OCI-LY3 (cell line): ENCODE data around the gene ILDR2.

ENCODE experiments used
- H2AFZ ChIP-seq: fragments of 200-600, 300-600 bp; shearing (Covaris generic); 2 replicates; pipeline ENCODE4 v1.6.0; 2014; ENCODE audit warnings: antibody characterized with exemption, low read depth, low read length
- H3K27ac ChIP-seq: fragments of 200-600, 300-600 bp; sonication (generic); 2 replicates; pipeline ENCODE4 v1.5.1; 2014; ENCODE audit warnings: mild to moderate bottlenecking, low read length, moderate library complexity, mixed read lengths
- H3K27me3 ChIP-seq: fragments of 200-600, 300-600 bp; sonication (generic); 2 replicates; pipeline ENCODE4 v1.6.1; 2014; ENCODE audit warnings: low read depth, low read length, mixed read lengths
- H3K36me3 ChIP-seq: fragments of 200-600, 300-600 bp; sonication (generic); replicated peaks from 2 replicates; pipeline ENCODE3; 2014; ENCODE audit warnings: low read depth, low read length, mixed read lengths
- H3K4me1 ChIP-seq: fragments of 300-600, 200-600 bp; sonication (generic); 2 replicates; pipeline ENCODE4 v1.6.1; 2014; ENCODE audit warnings: low read length, mixed read lengths
- H3K4me2 ChIP-seq: fragments of 200-600, 300-600 bp; sonication (generic); 2 replicates; pipeline ENCODE4 v1.6.1; 2014; ENCODE audit warnings: low read length, mixed read lengths
- H3K4me3 ChIP-seq: fragments of 300-600, 200-600 bp; sonication (generic); 2 replicates; pipeline ENCODE4 v1.5.1; 2014; ENCODE audit warnings: antibody characterized with exemption, mild to moderate bottlenecking, low read length, moderate library complexity
- H3K79me2 ChIP-seq: fragments of 300-600, 200-600 bp; shearing (Covaris generic); 2 replicates; pipeline ENCODE4 v1.6.1; 2014; ENCODE audit warnings: mild to moderate bottlenecking, low read length, mixed read lengths
- H3K9ac ChIP-seq: fragments of 300-600, 200-600 bp; shearing (Covaris generic); 2 replicates; pipeline ENCODE4 v1.6.0; 2014; ENCODE audit warnings: mild to moderate bottlenecking, low read length, moderate library complexity
- H3K9me3 ChIP-seq: fragments of 200-600, 300-600 bp; shearing (Covaris generic); 2 replicates; pipeline ENCODE4 v1.6.1; 2014; ENCODE audit warnings: low read length, mixed read lengths; ENCODE audit not compliant: insufficient read depth
- H4K20me1 ChIP-seq: fragments of 200-600, 300-600 bp; sonication (generic); 2 replicates; pipeline ENCODE4 v1.6.1; 2016; ENCODE audit warnings: low read length, mixed read lengths; ENCODE audit not compliant: insufficient read depth
- EZH2phosphoT487 ChIP-seq: fragments of 200-600 bp; shearing (Covaris generic); IDR thresholded peaks from 2 replicates; pipeline ENCODE4 v1.6.1; 2018; ENCODE audit warnings: antibody characterized with exemption, mixed run types, low read depth
- TF ChIP-seq, protein P1 (sequence below): fragments of 200-600, 300-600 bp; sonication (generic); IDR thresholded peaks from 2 replicates; pipeline ENCODE4 v1.5.1; 2014; ENCODE audit warnings: antibody characterized with exemption, low read length, low read depth

The ILDR2 gene

DNA sequence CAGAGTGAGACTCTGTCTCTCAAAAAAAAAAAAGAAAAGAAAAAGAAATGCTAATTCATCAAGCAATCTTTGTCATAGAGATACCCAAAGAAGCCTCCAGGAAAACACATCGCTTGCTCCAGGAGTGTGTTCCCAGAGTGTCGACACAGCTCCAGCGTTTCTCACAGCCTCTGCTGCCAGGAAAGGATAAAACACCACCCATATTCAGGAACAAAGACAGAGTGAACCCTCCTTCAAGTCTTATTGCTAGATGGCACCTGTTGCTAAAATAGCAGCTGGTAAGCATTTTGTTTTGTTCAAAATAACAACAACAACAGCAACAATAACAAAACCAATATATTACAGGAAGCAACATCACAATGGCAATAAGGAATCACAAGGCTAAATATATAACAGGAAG, 3.1 kb downstream of the ILDR2 start:
- peaks cover 23% of the 10 kb centered on the region for H3K4me1 ChIP-seq
- no peaks in the 10 kb centered on the region for H3K36me3 ChIP-seq
- no peaks in the 10 kb centered on the region for H3K9me3 ChIP-seq
- H3K79me2 ChIP-seq = no peaks in the 10 kb centered on the region
- TF ChIP-seq, protein P1, sequence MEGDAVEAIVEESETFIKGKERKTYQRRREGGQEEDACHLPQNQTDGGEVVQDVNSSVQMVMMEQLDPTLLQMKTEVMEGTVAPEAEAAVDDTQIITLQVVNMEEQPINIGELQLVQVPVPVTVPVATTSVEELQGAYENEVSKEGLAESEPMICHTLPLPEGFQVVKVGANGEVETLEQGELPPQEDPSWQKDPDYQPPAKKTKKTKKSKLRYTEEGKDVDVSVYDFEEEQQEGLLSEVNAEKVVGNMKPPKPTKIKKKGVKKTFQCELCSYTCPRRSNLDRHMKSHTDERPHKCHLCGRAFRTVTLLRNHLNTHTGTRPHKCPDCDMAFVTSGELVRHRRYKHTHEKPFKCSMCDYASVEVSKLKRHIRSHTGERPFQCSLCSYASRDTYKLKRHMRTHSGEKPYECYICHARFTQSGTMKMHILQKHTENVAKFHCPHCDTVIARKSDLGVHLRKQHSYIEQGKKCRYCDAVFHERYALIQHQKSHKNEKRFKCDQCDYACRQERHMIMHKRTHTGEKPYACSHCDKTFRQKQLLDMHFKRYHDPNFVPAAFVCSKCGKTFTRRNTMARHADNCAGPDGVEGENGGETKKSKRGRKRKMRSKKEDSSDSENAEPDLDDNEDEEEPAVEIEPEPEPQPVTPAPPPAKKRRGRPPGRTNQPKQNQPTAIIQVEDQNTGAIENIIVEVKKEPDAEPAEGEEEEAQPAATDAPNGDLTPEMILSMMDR = no peak
- no peak for TF ChIP-seq EZH2phosphoT487
- H3K4me2 ChIP-seq = no peak overlapping the region
- H3K27me3 ChIP-seq = peaks cover 65% of the 10 kb centered on the region
- H4K20me1 ChIP-seq = no peaks in the 10 kb centered on the region
- no peak overlapping the region for H3K4me3 ChIP-seq
- H3K9ac ChIP-seq = no peak overlapping the region
- no peak overlapping the region for H2AFZ ChIP-seq
- no peak overlapping the region for H3K27ac ChIP-seq

DNA sequence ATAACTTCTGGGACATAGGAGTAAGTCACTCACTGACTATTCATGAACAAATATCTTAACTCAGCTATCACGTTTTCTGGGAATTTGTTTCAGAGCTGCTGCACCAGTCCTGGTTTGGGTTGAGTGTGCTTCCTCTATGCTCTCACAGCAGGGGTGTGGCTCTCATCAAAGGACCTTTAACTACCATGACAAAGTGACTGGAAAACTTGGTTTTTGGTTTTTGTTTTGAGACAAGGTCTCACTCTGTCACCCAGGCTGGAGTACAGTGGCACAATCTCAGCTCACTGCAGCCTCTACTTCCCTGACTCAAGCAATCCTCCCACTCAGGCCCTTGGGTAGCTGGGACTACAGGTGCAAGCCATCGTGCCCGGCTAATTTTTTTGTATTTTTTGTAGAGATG, 4.1 kb downstream of the ILDR2 start:
- no peaks in the 10 kb centered on the region for H3K36me3 ChIP-seq
- no peaks in the 10 kb centered on the region for H3K79me2 ChIP-seq
- no peak overlapping the region for H3K27ac ChIP-seq
- peak overlapping the region; percentile 73; the same call in 1 of the 2 replicates for H3K4me2 ChIP-seq
- H3K27me3 ChIP-seq = peaks cover 65% of the 10 kb centered on the region
- H2AFZ ChIP-seq = no peak overlapping the region
- H4K20me1 ChIP-seq = no peaks in the 10 kb centered on the region
- TF ChIP-seq EZH2phosphoT487 = no peak
- TF ChIP-seq, protein P1 = no peak
- no peak overlapping the region for H3K9ac ChIP-seq
- H3K4me3 ChIP-seq = no peak overlapping the region
- H3K4me1 ChIP-seq = peaks cover 22% of the 10 kb centered on the region
- H3K9me3 ChIP-seq = no peaks in the 10 kb centered on the region

GRCh38 chr1:166969074-166969677, 6.2 kb downstream of the ILDR2 start:
- no peak overlapping the region for H3K27ac ChIP-seq
- no peaks in the 10 kb centered on the region for H4K20me1 ChIP-seq
- H3K36me3 ChIP-seq = no peaks in the 10 kb centered on the region
- H3K79me2 ChIP-seq = no peaks in the 10 kb centered on the region
- H2AFZ ChIP-seq = no peak overlapping the region
- no peaks in the 10 kb centered on the region for H3K9me3 ChIP-seq
- no peak overlapping the region for H3K9ac ChIP-seq
- H3K4me3 ChIP-seq = no peak overlapping the region
- H3K4me2 ChIP-seq = no peak overlapping the region
- H3K27me3 ChIP-seq = peaks cover 68% of the 10 kb centered on the region
- TF ChIP-seq, protein P1 = no peak
- TF ChIP-seq EZH2phosphoT487 = no peak
- H3K4me1 ChIP-seq = peaks cover 12% of the 10 kb centered on the region

GRCh38 chr1:166960858-166961474, 14.4 kb downstream of the ILDR2 start:
- no peak overlapping the region for H3K4me3 ChIP-seq
- H3K4me1 ChIP-seq = no peaks in the 10 kb centered on the region
- TF ChIP-seq, protein P1 = no peak
- no peak for TF ChIP-seq EZH2phosphoT487
- no peak overlapping the region for H3K4me2 ChIP-seq
- H3K36me3 ChIP-seq = no peaks in the 10 kb centered on the region
- H2AFZ ChIP-seq = no peak overlapping the region
- H3K9me3 ChIP-seq = no peaks in the 10 kb centered on the region
- H3K27ac ChIP-seq = no peak overlapping the region
- no peaks in the 10 kb centered on the region for H4K20me1 ChIP-seq
- H3K79me2 ChIP-seq = no peaks in the 10 kb centered on the region
- H3K9ac ChIP-seq = no peak overlapping the region
- H3K27me3 ChIP-seq = peaks cover 10% of the 10 kb centered on the region
